H1 (cell line): ENCODE measurements around the gene ANKRD2.

ENCODE experiments used
- GABPA ChIP-seq: IDR thresholded peaks from 2 replicates; pipeline ENCODE4 v1.6.1; 2011; ENCODE audit warnings: mild to moderate bottlenecking, low read length, moderate library complexity, borderline replicate concordance; ENCODE audit not compliant: insufficient read depth
- JUN ChIP-seq: IDR thresholded peaks from 2 replicates; pipeline ENCODE4 v1.6.1; 2011; ENCODE audit warnings: low read depth, mild to moderate bottlenecking, improper control_type of control experiment, low read length
- MAFK ChIP-seq: IDR thresholded peaks from 2 replicates; pipeline ENCODE4 v1.6.1; 2012; ENCODE audit warnings: low read depth, mild to moderate bottlenecking, improper control_type of control experiment, low read length
- POLR2A ChIP-seq, 2 experiments: IDR thresholded peaks; 1 replicate in 1 of 2; 2 replicates in 1 of 2; pipeline ENCODE4 v1.6.1; 2011; ENCODE audit warnings: low read depth in 2 of 2, low read length in 2 of 2, mild to moderate bottlenecking in 2 of 2; ENCODE audit errors: control extremely low read depth in 1 of 2
- POLR2AphosphoS5 ChIP-seq: IDR thresholded peaks from 2 replicates; pipeline ENCODE4 v1.6.1; 2011; ENCODE audit warnings: low read depth, low read length
- TCF12 ChIP-seq: IDR thresholded peaks from 2 replicates; pipeline ENCODE4 v1.6.1; 2011; ENCODE audit warnings: low read depth, mild to moderate bottlenecking, low read length
- YY1 ChIP-seq: IDR thresholded peaks from 2 replicates; pipeline ENCODE4 v1.6.1; 2011; ENCODE audit warnings: low read depth, mild to moderate bottlenecking, low read length
- ZNF274 ChIP-seq: IDR thresholded peaks from 2 replicates; pipeline ENCODE4 v1.7.0; 2012; ENCODE audit warnings: low read length, borderline replicate concordance; ENCODE audit errors: extremely low read depth
- TF ChIP-seq, protein P1 (sequence below): IDR thresholded peaks from 2 replicates; pipeline ENCODE4 v1.6.1; 2012; ENCODE audit warnings: inconsistent platforms
- TF ChIP-seq, protein P2 (sequence below), 3 experiments: IDR thresholded peaks; 1 replicate in 2 of 3; 2 replicates in 1 of 3; pipeline versions ENCODE4 v1.5.1 to v1.6.1; 2011; ENCODE audit warnings: low read length in 3 of 3, mild to moderate bottlenecking in 3 of 3, inconsistent platforms in 2 of 3, low read depth in 1 of 3, moderate library complexity in 1 of 3; ENCODE audit not compliant: insufficient read depth in 1 of 3; ENCODE audit errors: control extremely low read depth in 1 of 3

DNA sequence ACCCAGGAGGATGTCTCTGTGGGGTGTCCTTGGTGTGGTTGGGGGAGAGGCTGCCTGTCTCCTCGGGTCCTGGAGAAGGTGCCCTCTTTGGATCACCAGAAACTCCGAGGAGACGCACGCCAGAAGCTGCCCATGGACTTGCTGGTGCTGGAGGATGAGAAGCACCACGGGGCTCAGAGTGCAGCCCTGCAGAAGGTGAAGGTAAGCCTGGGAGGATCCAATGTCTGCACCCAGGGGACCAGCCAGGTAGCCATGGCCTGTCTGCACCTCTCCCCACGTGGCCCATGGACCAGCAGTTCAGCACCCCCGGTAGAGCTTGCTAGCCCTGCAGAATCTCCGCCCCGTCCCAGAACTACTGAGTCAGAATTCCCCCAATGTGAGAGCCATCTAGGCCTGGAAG is 5.1 kb downstream of the ANKRD2 start:
- no peak for TF ChIP-seq MAFK
- no peak for TF ChIP-seq POLR2A (IDR thresholded peaks at IDR 0.05; ENCODE audit: control extremely low read depth in 1 of 2, low read depth in 2 of 2, low read length in 2 of 2)
- no peak for TF ChIP-seq TCF12
- TF ChIP-seq YY1, result no peak
- TF ChIP-seq, protein P1, sequence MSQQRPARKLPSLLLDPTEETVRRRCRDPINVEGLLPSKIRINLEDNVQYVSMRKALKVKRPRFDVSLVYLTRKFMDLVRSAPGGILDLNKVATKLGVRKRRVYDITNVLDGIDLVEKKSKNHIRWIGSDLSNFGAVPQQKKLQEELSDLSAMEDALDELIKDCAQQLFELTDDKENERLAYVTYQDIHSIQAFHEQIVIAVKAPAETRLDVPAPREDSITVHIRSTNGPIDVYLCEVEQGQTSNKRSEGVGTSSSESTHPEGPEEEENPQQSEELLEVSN, result no peak
- TF ChIP-seq, protein P2, sequence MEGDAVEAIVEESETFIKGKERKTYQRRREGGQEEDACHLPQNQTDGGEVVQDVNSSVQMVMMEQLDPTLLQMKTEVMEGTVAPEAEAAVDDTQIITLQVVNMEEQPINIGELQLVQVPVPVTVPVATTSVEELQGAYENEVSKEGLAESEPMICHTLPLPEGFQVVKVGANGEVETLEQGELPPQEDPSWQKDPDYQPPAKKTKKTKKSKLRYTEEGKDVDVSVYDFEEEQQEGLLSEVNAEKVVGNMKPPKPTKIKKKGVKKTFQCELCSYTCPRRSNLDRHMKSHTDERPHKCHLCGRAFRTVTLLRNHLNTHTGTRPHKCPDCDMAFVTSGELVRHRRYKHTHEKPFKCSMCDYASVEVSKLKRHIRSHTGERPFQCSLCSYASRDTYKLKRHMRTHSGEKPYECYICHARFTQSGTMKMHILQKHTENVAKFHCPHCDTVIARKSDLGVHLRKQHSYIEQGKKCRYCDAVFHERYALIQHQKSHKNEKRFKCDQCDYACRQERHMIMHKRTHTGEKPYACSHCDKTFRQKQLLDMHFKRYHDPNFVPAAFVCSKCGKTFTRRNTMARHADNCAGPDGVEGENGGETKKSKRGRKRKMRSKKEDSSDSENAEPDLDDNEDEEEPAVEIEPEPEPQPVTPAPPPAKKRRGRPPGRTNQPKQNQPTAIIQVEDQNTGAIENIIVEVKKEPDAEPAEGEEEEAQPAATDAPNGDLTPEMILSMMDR (IDR thresholded peaks at IDR 0.05; ENCODE audit: control extremely low read depth in 1 of 3, insufficient read depth in 1 of 3, low read depth in 1 of 3, low read length in 3 of 3), result no peak
- no peak for TF ChIP-seq ZNF274
- no peak for TF ChIP-seq JUN
- TF ChIP-seq POLR2AphosphoS5, result no peak
- no peak for TF ChIP-seq GABPA
